GM06990 (cell line): Measurements from ENCODE around the gene DISC1.

Experiments
- DNase-seq: peaks from one replicate; pipeline ENCODE4 v3.0.0-alpha.2; 2011; ENCODE audit not compliant: insufficient read length; ENCODE audit errors: extremely low read depth
- H3K27me3 ChIP-seq: replicated peaks from 2 replicates; pipeline ENCODE4 v1.6.0; 2011; ENCODE audit warnings: low read length; ENCODE audit not compliant: control insufficient read depth, insufficient read depth
- H3K36me3 ChIP-seq: 2 replicates; pipeline ENCODE4 v1.5.1; 2011; ENCODE audit warnings: low read length; ENCODE audit not compliant: control insufficient read depth, insufficient read depth
- H3K4me3 ChIP-seq: replicated peaks from 2 replicates; pipeline ENCODE4 v1.5.1; 2011; ENCODE audit warnings: low read depth, mild to moderate bottlenecking, control low read depth, low read length
- CTCF ChIP-seq: IDR thresholded peaks from 2 replicates; pipeline ENCODE4 v1.5.1; 2011; ENCODE audit warnings: low read length, control low read depth, mild to moderate bottlenecking, inconsistent platforms; ENCODE audit not compliant: insufficient read depth, poor library complexity, severe bottlenecking

The DISC1 gene

GRCh38 chr1:231799363-231799986, 172.9 kb downstream of the DISC1 start:
- Histone ChIP-seq H3K36me3 (no peaks in the 10 kb centered on the region), H3K27me3 (no peaks in the 10 kb centered on the region), H3K4me3 (no peak overlapping the region)
- DNase-seq, result no peak
- no peak for TF ChIP-seq CTCF

- Histone ChIP-seq H3K36me3 (no peaks in the 10 kb centered on the region), H3K4me3 (no peak overlapping the region), H3K27me3 (no peaks in the 10 kb centered on the region)
- DNase-seq, result no peak
- no peak for TF ChIP-seq CTCF
These were observed 173.5 kb downstream of the DISC1 start for GRCh38 chr1:231800108-231800507.

- Histone ChIP-seq H3K27me3 (no peaks in the 10 kb centered on the region), H3K4me3 (no peak overlapping the region), H3K36me3 (no peaks in the 10 kb centered on the region)
- no peak for TF ChIP-seq CTCF
- DNase-seq, result no peak
These were observed 174.5 kb downstream of the DISC1 start for GRCh38 chr1:231801042-231801585.

GRCh38 chr1:231803353-231803752, 176.8 kb downstream of the DISC1 start:
- no peaks in the 10 kb centered on the region for H3K36me3 ChIP-seq
- no peaks in the 10 kb centered on the region for H3K27me3 ChIP-seq
- no peak for TF ChIP-seq CTCF
- DNase-seq, result no peak
- H3K4me3 ChIP-seq, result no peak overlapping the region

- peak; percentile 19 for DNase-seq
These were observed 180.3 kb downstream of the DISC1 start for GRCh38 chr1:231806623-231807495.

More at GRCh38 chr1:231806623-231807495, 180.3 kb downstream of the DISC1 start:
- Histone ChIP-seq H3K27me3 (no peaks in the 10 kb centered on the region), H3K36me3 (no peaks in the 10 kb centered on the region), H3K4me3 (no peak overlapping the region)
- TF ChIP-seq CTCF, result peak; percentile 81
